Endothelial cell of umbilical vein (primary cell): Measurements from ENCODE around the gene EPS15. TPM values are rescaled to one million over a fixed set of nuclear protein-coding genes. Genes with fewer than 3 reads are reported as not detected.

Source experiments
- BruUV-seq: library from RNA; stranded (reverse); fragments of 400-500 nt; replicated peaks from 2 replicates; lab custom pipeline; 2021; lab: Mats Ljungman, UMichigan
- CTCF ChIA-PET: fragments of 300-600, 350-600 bp; sonication (Branson Sonifier 250); formaldehyde crosslinking; loops from one replicate; lab custom pipeline; 2021; ENCODE audit warnings: antibody characterized with exemption, inconsistent platforms; lab: Charles Lee
- POLR2A ChIA-PET: fragments of 300-600, 350-600 bp; sonication (Branson Sonifier 250); formaldehyde crosslinking; loops from one replicate; lab custom pipeline; 2021; ENCODE audit warnings: antibody characterized with exemption, inconsistent platforms; lab: Charles Lee
- DNase-seq: peaks from one replicate; pipeline ENCODE4 v3.0.0-alpha.2; 2011; ENCODE audit warnings: low read depth, low spot score
- FAIRE-seq: peaks from 2 replicates; lab custom pipeline; 2011; peaks lifted over from hg19 to GRCh38; lab: Jason Lieb, UNC
- H2AFZ ChIP-seq: 2 replicates; pipeline ENCODE4 v1.6.0; 2012; ENCODE audit warnings: low read depth, low read length, control low read depth, inconsistent platforms
- H3K27ac ChIP-seq: 2 replicates; pipeline ENCODE4 v1.5.1; 2011; ENCODE audit warnings: low read depth, mild to moderate bottlenecking, control low read depth, low read length, moderate library complexity; ENCODE audit not compliant: insufficient read depth
- H3K27me3 ChIP-seq, 2 experiments: 2 replicates each; pipeline versions ENCODE4 v1.6.0 to v1.6.1; 2011; ENCODE audit warnings: low read length in 2 of 2, mixed read lengths in 1 of 2; ENCODE audit not compliant: control insufficient read depth in 2 of 2, insufficient read depth in 2 of 2
- H3K36me3 ChIP-seq, 2 experiments: 2 replicates in 1 of 2; 3 replicates in 1 of 2; pipeline ENCODE4 v1.5.1; 2011; ENCODE audit warnings: low read length in 2 of 2, mild to moderate bottlenecking in 1 of 2, moderate library complexity in 1 of 2; ENCODE audit not compliant: control insufficient read depth in 2 of 2, insufficient read depth in 2 of 2; ENCODE audit errors: extremely low read depth in 1 of 2
- H3K4me1 ChIP-seq: 3 replicates; pipeline ENCODE4 v1.5.1; 2011; ENCODE audit warnings: mild to moderate bottlenecking, low read length; ENCODE audit not compliant: control insufficient read depth, insufficient read depth; ENCODE audit errors: extremely low read depth
- H3K4me2 ChIP-seq: 2 replicates; pipeline ENCODE4 v1.6.1; 2011; ENCODE audit warnings: low read length, control low read depth, mixed read lengths; ENCODE audit not compliant: insufficient read depth
- H3K4me3 ChIP-seq, 3 experiments: fragments of 200-600 bp in 1 of 3; sonication (generic), shearing (Covaris generic) in 1 of 3; replicated peaks in 1 of 3; 2 replicates each; pipeline ENCODE4 v1.5.1; 2011 to 2016; ENCODE audit warnings: control low read depth in 3 of 3, low read length in 3 of 3, mild to moderate bottlenecking in 2 of 3, inconsistent platforms in 1 of 3, low read depth in 1 of 3, moderate library complexity in 1 of 3; ENCODE audit not compliant: insufficient read depth in 1 of 3
- H3K79me2 ChIP-seq: 2 replicates; pipeline ENCODE4 v1.6.0; 2012; ENCODE audit warnings: low read length, inconsistent platforms; ENCODE audit not compliant: control insufficient read depth, insufficient read depth
- H3K9ac ChIP-seq: replicated peaks from 2 replicates; pipeline ENCODE3; 2011; ENCODE audit warnings: low read length, control low read depth; ENCODE audit not compliant: insufficient read depth; ENCODE audit errors: extremely low read depth
- H3K9me1 ChIP-seq: replicated peaks from 3 replicates; pipeline ENCODE4 v1.6.0; 2011; ENCODE audit warnings: mild to moderate bottlenecking, low read length; ENCODE audit not compliant: control insufficient read depth, insufficient read depth; ENCODE audit errors: extremely low read depth
- H3K9me3 ChIP-seq: replicated peaks from 2 replicates; pipeline ENCODE4 v1.5.1; 2012; ENCODE audit warnings: low read length, inconsistent platforms; ENCODE audit not compliant: control insufficient read depth, insufficient read depth
- H4K20me1 ChIP-seq: replicated peaks from 2 replicates; pipeline ENCODE3; 2011; ENCODE audit warnings: mild to moderate bottlenecking, low read length; ENCODE audit not compliant: control insufficient read depth, insufficient read depth; ENCODE audit errors: extremely low read depth
- EZH2 ChIP-seq: IDR thresholded peaks from 2 replicates; pipeline ENCODE4 v1.6.1; 2012; ENCODE audit warnings: borderline replicate concordance, low read depth, mild to moderate bottlenecking, moderate library complexity, low read length, inconsistent platforms; ENCODE audit not compliant: severe bottlenecking
- FOS ChIP-seq: IDR thresholded peaks from 2 replicates; pipeline ENCODE4 v1.6.1; 2011; ENCODE audit warnings: mild to moderate bottlenecking, low read length, moderate library complexity, borderline replicate concordance; ENCODE audit not compliant: insufficient read depth
- GATA2 ChIP-seq: IDR thresholded peaks from 2 replicates; pipeline ENCODE4 v1.7.0; 2011; ENCODE audit warnings: low read depth, mild to moderate bottlenecking, moderate library complexity, mixed read lengths, low read length; ENCODE audit not compliant: insufficient read length, insufficient read depth
- JUN ChIP-seq: IDR thresholded peaks from 2 replicates; pipeline ENCODE4 v1.6.1; 2011; ENCODE audit warnings: borderline replicate concordance, low read depth; ENCODE audit not compliant: insufficient read length, insufficient read depth
- MYC ChIP-seq: IDR thresholded peaks from one replicate; pipeline ENCODE4 v1.6.1; 2011; ENCODE audit warnings: mild to moderate bottlenecking, low read depth, low read length
- POLR2A ChIP-seq: IDR thresholded peaks from 2 replicates; pipeline ENCODE4 v1.6.1; 2012; ENCODE audit warnings: low read depth, mild to moderate bottlenecking, control low read depth, low read length
- POLR2AphosphoS5 ChIP-seq: IDR thresholded peaks from 2 replicates; pipeline ENCODE4 v1.6.1; 2012; ENCODE audit warnings: low read depth, mild to moderate bottlenecking, control low read depth, low read length, moderate library complexity; ENCODE audit not compliant: insufficient read depth
- dilution Hi-C: fragments of 300-500 bp; cut with MboI; formaldehyde crosslinking; loops from one replicate; pipeline ENCODE4 v1.15.0; 2019; ENCODE audit warnings: low sequenced_read_pairs; ENCODE audit not compliant: extremely low pct_ligation_motif_present
- intact Hi-C: fragments of 100-400 bp; cut with micrococcal nuclease; formaldehyde crosslinking; loops from one replicate; pipeline ENCODE4 v1.10.0; 2022
- polyA plus RNA-seq, 4 experiments: library from polyadenylated mRNA; depleted of rRNA in 3 of 4; stranded (reverse) in 3 of 4; unstranded in 1 of 4; fragments of >200 nt; gene quantifications; 2 replicates each; pipeline versions ENCODE4 v1.2.1 to v1.2.3, GENCODE V29; 2011 to 2012; ENCODE audit warnings: missing spikeins in 1 of 4
- total RNA-seq: library from RNA; stranded (reverse); gene quantifications from 2 replicates; pipeline ENCODE4 v1.2.3, GENCODE V29; 2021
- TF ChIP-seq, protein P1 (sequence below), 2 donors: IDR thresholded peaks; 1 replicate in 1 of 2; 2 replicates in 1 of 2; pipeline ENCODE4 v1.5.1; 2011; ENCODE audit warnings: low read length in 2 of 2, mild to moderate bottlenecking in 2 of 2, moderate library complexity in 2 of 2, control low read depth in 1 of 2, inconsistent platforms in 1 of 2, low read depth in 1 of 2; ENCODE audit not compliant: insufficient read depth in 1 of 2; ENCODE audit errors: extremely low read depth in 1 of 2
- TF ChIP-seq, protein P2 (sequence below): IDR thresholded peaks from 2 replicates; pipeline ENCODE4 v1.6.1; 2011; ENCODE audit not compliant: insufficient read depth, insufficient read length

EPS15 gene
- total and polyA plus RNA-seq, 2 donors (not counting 3 experiments of a cell fraction or from before 2014, with no cell fraction given), result 15.4 to 44.8 TPM

DNA sequence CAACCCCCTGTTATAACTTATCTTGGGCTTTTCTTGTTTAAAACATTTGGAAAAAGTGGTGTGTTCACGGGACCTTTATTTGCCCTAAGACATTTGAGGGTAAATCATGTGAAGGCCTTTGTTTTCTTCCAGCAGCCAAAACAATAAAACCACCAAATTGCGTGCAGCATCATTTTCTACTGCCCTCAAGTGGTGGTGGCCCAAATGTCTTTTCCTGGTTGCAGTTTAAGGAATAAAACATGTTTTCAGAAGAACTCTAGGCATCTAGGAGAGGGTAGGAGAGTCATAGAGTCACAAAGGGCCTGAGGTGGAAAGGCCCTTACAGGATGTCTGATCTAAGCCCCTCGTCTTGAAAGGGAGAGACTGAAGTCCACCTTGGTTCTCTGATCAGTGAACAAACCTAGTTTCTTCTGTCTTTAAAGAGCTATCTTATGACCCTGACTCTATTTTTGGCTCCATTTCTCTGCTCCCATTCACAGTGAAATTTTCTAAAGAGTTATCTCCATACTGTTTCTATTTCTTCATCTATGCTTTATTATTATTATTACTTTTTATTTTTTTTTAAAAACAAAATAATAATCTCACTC, 16.0 kb upstream of the EPS15 start:
- H3K4me2 ChIP-seq, result no peak overlapping the region
- POLR2A ChIA-PET, result no interaction called here
- FAIRE-seq, result peak; percentile 87

DNA sequence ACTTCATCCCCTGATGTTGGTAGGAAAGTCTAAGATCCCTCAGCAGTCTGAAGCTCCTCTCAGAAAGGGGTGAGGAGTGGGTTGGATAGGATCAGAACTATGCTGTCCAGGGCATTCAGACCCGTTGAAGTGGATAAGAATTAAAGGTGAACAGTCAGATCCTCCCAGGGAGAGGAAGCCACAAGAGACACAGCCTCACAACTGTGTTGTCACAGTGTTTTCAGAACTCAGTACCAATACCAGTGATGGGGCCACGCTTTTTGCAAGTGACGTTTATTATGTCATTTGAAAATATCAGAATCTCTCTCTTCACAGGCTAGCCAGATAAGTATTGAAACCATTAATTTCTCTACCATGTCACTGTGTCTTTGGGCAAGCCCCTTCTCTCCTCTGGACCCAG, 15.4 kb upstream of the EPS15 start:
- ChIA-PET CTCF (interaction anchor here (1.0 to 2.5 kb wide), 27 partner anchors 10 to 760 kb away, joined by 3 to 22 read pairs (median 5); partner anchors contain the start of gene EPS15), POLR2A (no interaction called here)
- H3K36me3 ChIP-seq, result no peaks in the 10 kb centered on the region
- dilution Hi-C loops, result no loop called here
- H3K9ac ChIP-seq, result peak overlapping the region; percentile 43
- no peaks in the 10 kb centered on the region for H3K27me3 ChIP-seq
- no peaks in the 10 kb centered on the region for H3K9me1 ChIP-seq
- intact Hi-C loops, result loop anchor here (2.0 to 10.0 kb wide), 3 partner anchors 238 to 342 kb away; partner anchors contain the start of gene RNF11
- H3K4me1 ChIP-seq, result peaks cover 10% of the 10 kb centered on the region
- H3K79me2 ChIP-seq, result no peaks in the 10 kb centered on the region
- TF ChIP-seq POLR2AphosphoS5 (no peak), EZH2 (no peak), FOS (no peak), GATA2 (no peak), POLR2A (no peak), MYC (no peak), JUN (no peak)
- TF ChIP-seq, protein P1, sequence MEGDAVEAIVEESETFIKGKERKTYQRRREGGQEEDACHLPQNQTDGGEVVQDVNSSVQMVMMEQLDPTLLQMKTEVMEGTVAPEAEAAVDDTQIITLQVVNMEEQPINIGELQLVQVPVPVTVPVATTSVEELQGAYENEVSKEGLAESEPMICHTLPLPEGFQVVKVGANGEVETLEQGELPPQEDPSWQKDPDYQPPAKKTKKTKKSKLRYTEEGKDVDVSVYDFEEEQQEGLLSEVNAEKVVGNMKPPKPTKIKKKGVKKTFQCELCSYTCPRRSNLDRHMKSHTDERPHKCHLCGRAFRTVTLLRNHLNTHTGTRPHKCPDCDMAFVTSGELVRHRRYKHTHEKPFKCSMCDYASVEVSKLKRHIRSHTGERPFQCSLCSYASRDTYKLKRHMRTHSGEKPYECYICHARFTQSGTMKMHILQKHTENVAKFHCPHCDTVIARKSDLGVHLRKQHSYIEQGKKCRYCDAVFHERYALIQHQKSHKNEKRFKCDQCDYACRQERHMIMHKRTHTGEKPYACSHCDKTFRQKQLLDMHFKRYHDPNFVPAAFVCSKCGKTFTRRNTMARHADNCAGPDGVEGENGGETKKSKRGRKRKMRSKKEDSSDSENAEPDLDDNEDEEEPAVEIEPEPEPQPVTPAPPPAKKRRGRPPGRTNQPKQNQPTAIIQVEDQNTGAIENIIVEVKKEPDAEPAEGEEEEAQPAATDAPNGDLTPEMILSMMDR (IDR thresholded peaks at IDR 0.05; ENCODE audit: extremely low read depth in 1 of 2, insufficient read depth in 1 of 2, low read depth in 1 of 2, low read length in 2 of 2), result no peak
- TF ChIP-seq, protein P2, sequence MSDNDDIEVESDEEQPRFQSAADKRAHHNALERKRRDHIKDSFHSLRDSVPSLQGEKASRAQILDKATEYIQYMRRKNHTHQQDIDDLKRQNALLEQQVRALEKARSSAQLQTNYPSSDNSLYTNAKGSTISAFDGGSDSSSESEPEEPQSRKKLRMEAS, result no peak
- no peaks in the 10 kb centered on the region for H3K9me3 ChIP-seq
- no TSS peak for BruUV-seq
- FAIRE-seq (no peak), DNase-seq (no peak)
- H3K4me2 ChIP-seq, result no peak overlapping the region
- peak overlapping the region; percentile 61 for H2AFZ ChIP-seq
- H3K4me3 ChIP-seq, result no peak overlapping the region
- no peaks in the 10 kb centered on the region for H4K20me1 ChIP-seq
- no peak overlapping the region for H3K27ac ChIP-seq

More for the DNA sequence above, 16.0 kb upstream of the EPS15 start:
- Histone ChIP-seq H3K27ac (no peak overlapping the region), H3K9me1 (no peaks in the 10 kb centered on the region), H2AFZ (peak overlapping the region; percentile 61), H3K4me1 (peaks cover 10% of the 10 kb centered on the region), H3K9me3 (no peaks in the 10 kb centered on the region), H3K4me3 (no peak overlapping the region), H3K79me2 (no peaks in the 10 kb centered on the region), H3K9ac (peak overlapping the region; percentile 43), H3K27me3 (no peaks in the 10 kb centered on the region), H4K20me1 (no peaks in the 10 kb centered on the region), H3K36me3 (no peaks in the 10 kb centered on the region)
- BruUV-seq, result no TSS peak
- intact Hi-C loops, result loop anchor here (2.0 to 10.0 kb wide), 3 partner anchors 238 to 342 kb away; partner anchors contain the start of gene RNF11
- TF ChIP-seq, protein P1 (IDR thresholded peaks at IDR 0.05; ENCODE audit: extremely low read depth in 1 of 2, insufficient read depth in 1 of 2, low read depth in 1 of 2, low read length in 2 of 2), result peak; percentile 65 to 83
- no peak for TF ChIP-seq FOS
- CTCF ChIA-PET, result interaction anchor here (0.6 to 2.5 kb wide), 52 partner anchors 9 to 760 kb away, joined by 3 to 22 read pairs (median 4); partner anchors contain the start of gene EPS15
- dilution Hi-C loops, result no loop called here
- peak; percentile 89 for DNase-seq
